HS-27A (cell line): ENCODE data around the gene CCL23.
"Not testable (repeated sequence)": the region's sequence is repeated elsewhere in the genome, so short reads cannot be mapped to it uniquely, and the experiment has no call there.

Experiments used
- DNase-seq: peaks from one replicate; pipeline ENCODE4 v3.0.0-alpha.2; 2012; ENCODE audit warnings: low read depth, missing footprints

The CCL23 gene

DNA sequence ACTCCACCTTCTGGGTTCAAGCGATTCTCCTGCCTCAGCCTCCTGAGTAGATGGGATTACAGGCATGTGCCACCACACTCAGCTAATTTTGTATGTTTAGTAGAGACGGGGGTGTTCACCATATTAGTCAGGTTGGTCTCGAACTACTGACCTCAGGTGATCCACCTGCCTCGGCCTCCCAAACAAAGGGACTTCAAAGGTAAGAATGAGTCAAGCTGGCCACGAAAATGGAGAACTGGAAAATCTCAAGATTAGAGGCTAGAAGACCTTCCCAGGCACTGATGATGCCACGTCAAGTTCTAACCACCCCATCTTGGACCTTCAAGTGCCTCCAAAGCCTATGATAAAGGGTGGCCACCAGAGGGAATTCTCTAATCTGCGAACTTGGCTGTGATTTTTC lies 15.1 kb downstream of the CCL23 start:
- no peak for DNase-seq

GRCh38 chr17:36001862-36002603 lies 15.7 kb downstream of the CCL23 start:
- no peak for DNase-seq

GRCh38 chr17:36001110-36001771 lies 16.5 kb downstream of the CCL23 start, which contains the start of gene CCL15:
Gene CCL15 (minus strand): TSS chr17:36001553. CDS start chr17:36001492, 61 bp downstream.
- DNase-seq, result no peak

DNA sequence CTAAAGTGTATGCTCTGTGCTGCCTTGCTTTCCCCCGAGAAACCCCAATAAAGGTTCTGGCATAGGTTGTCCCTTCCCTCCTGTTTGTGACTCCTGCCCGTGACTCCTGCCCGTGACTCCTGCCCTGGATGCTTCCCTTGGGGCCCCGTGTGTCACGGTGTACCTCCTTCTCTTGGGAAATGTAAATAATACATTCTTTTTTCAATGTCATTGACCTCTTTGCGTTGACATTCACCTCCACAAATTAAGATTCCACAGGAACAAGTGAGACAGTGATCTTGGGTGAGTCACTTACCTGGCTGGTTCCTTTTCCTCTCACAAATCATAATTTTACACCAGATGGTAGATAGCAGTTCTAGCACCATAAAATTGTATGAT lies 17.1 kb downstream of the CCL23 start:
- DNase-seq, result no peak

- no peak for DNase-seq
These were observed 19.0 kb downstream of the CCL23 start for GRCh38 chr17:35998756-35999155.

DNA sequence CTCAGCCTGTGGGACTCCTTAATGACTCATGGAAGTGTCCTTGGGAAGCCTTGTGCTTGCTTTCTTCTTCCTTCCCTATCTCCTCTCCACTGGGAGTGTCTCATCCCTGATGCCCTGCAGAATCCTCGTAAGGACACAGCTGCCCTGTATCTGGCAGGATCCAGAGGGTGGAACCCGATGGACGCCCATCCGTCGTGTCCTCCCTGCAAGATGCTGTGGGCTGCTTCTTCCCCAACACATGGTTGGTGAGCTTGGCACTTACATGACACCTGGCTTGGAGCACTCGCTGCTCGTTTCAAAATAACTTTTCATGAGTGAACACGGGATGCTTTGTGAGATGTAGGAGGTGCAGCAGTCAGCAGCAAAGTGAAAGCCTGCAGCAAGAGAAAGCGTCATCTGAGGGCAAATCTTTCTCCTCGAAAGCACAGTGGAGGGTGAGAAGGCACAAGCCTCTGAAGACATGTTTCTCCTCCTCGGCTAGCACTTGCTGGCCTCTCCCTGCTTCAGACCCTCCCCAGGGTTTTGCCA lies 19.7 kb downstream of the CCL23 start:
- DNase-seq, result no peak

- DNase-seq, result not testable (repeated sequence)
These were observed 22.4 kb downstream of the CCL23 start for GRCh38 chr17:35995346-35995745.

DNA sequence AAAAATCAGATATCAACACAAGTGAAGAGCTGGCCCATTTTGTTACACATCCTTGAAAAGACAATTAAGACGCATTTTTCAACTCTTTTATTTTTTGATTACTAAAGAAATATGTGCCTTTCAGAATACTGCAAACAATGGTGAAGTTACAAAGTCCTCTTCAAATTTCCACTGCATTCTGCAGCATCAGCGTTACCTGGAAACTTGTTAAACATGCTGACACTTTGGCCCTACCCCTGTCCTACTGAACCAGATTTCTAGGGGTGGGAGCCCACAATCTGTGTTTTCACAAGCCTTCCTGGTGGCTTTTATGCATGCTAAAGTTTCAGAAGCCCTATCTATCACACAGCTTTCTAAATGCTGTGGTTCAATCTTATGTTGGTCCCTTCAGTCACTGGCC lies 26.7 kb downstream of the CCL23 start:
- DNase-seq, result no peak

- DNase-seq, result no peak
These were observed 29.6 kb downstream of the CCL23 start for GRCh38 chr17:35988164-35988563.

- DNase-seq, result no peak
These were observed 31.1 kb downstream of the CCL23 start, which contains the start of gene CCL14 for GRCh38 chr17:35986643-35987042. Gene CCL14 (minus strand): TSS chr17:35986729. CDS start chr17:35986649, 80 bp downstream.

DNA sequence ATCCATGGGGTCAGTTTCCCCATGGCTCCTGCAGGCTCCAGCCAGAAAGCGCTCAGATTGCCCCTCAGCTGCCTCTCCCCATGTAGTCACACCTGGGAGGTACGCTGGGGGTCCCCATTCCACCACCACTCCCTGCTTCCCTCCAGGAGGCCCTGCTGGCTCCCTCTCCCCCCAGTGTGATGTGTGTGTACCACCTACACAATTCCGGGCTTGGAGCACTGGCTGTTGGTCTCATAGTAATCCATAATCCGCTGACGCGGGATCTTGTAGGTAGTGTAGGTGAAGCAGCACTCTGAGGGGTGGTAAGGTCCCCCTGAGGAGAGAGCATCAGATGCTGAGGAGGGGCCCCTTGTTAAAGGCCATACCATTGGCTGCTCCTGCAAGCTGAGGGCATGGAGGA lies 33.6 kb downstream of the CCL23 start:
- no peak for DNase-seq

GRCh38 chr17:35982409-35983191 lies 35.2 kb downstream of the CCL23 start:
- no peak for DNase-seq

DNA sequence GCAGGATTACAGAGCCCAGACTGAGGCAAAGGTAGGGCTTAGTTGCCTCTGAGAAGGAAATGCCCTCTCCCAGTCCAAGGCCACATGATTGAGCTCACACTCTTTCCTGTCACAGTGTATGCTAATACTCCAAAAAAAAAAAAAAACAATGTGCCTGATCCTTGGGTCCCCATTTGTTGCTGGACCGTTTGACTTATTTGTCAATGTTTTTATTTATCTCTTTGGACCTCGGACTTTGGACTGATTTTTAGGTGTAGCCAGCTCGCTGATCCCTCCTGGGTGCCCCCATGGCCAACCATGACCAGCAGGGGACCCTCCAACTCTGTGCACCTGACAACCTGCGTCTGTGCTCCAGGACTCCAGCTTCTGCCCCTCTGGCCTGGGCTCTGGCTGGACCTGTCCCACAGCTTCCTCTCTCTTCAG lies 35.9 kb downstream of the CCL23 start:
- no peak for DNase-seq

GRCh38 chr17:35981246-35981645 lies 36.5 kb downstream of the CCL23 start, which contains the start of gene CCL16:
Gene CCL16 (minus strand): TSS chr17:35981497. CDS start chr17:35981420, 77 bp downstream.
- DNase-seq, result no peak

- no peak for DNase-seq
These were observed 39.4 kb downstream of the CCL23 start for GRCh38 chr17:35978346-35978745.

DNA sequence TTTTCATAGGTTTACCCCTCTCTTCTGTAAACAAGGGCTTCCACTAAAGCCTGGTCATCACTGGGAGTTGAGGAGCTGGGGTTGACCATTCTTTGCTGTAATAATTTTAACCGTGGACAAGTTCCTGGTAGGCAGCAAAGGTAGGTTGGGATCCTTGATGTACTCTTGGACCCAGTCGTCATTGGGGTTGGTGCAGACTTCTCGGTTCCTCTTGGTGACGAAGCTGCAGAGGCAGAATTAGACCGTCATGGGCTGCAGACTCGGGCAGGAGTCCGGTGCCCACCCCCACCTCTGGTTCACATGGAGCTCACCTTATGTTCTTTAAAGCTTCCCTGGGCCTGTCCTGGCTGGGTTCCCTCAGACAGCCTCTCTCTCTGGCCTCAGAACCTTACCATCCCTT lies 40.3 kb downstream of the CCL23 start:
- DNase-seq, result no peak

GRCh38 chr17:35973333-35974260 lies 44.2 kb downstream of the CCL23 start:
- DNase-seq, result no peak

DNA sequence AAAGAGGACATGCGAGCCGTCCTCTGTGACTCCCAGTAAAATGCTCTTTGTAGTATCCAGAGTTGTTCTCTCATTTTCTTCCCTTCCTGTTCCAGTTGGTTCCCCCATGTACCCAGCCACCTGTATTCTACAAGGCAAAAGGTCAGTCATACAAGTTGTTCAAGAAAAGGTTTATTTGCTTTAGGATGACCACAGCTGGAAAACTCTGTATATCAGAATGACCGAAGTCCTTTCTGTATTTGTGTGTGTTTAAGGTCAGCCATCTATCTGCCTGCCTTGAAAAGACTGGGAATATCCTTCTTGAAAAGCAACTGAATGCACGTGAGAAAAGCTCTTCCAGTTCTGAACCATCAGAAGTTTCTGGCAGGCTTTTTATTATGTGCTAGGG lies 44.8 kb downstream of the CCL23 start:
- no peak for DNase-seq

GRCh38 chr17:35972535-35972934 lies 45.2 kb downstream of the CCL23 start:
- no peak for DNase-seq

DNA sequence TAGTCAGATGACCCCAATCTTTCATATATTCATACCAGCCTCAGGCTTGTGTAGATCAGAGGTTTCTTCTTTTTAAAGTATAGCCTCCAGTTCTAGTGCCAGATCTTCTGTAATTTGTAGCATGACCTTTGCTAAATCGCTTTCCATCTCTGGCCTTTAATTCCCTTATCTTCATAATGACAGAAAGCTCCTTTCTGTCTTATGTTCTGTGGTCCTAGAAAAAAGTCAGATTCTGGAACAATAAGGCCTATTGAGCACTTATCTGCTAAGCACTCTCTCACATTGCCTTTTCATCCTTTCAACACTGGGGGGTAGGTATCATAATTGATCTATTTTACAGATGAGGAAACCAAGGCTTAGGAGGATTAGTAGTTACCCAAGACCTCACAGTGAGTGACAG lies 45.7 kb downstream of the CCL23 start:
- no peak for DNase-seq
